Keratinocyte (primary cell): ENCODE data around the gene NHERF2. TPM values are rescaled to one million over a fixed set of nuclear protein-coding genes. Genes with fewer than 3 reads are reported as not detected.

ENCODE experiments used
- DNase-seq: peaks from one replicate; pipeline ENCODE4 v3.0.0-alpha.2; 2011; ENCODE audit warnings: low read depth, missing footprints, low spot score
- FAIRE-seq: peaks from 2 replicates; lab custom pipeline; 2011; peaks lifted over from hg19 to GRCh38; lab: Jason Lieb, UNC
- H2AFZ ChIP-seq: 2 replicates; pipeline ENCODE4 v1.6.0; 2012; ENCODE audit warnings: low read length, control low read depth, inconsistent platforms; ENCODE audit not compliant: control insufficient read depth
- H3K27ac ChIP-seq: 2 replicates; pipeline ENCODE4 v1.5.1; 2011; ENCODE audit warnings: low read length; ENCODE audit not compliant: control insufficient read depth, insufficient read depth
- H3K27me3 ChIP-seq: 3 replicates; pipeline ENCODE4 v1.6.0; 2011; ENCODE audit warnings: low read length; ENCODE audit not compliant: control insufficient read depth, insufficient read depth; ENCODE audit errors: extremely low read depth
- H3K36me3 ChIP-seq, 2 experiments: 2 replicates in 1 of 2; 3 replicates in 1 of 2; pipeline ENCODE4 v1.5.1; 2011; ENCODE audit warnings: low read length in 2 of 2, mild to moderate bottlenecking in 1 of 2; ENCODE audit not compliant: control insufficient read depth in 2 of 2, insufficient read depth in 2 of 2; ENCODE audit errors: extremely low read depth in 1 of 2
- H3K4me1 ChIP-seq: 3 replicates; pipeline ENCODE4 v1.5.1; 2011; ENCODE audit warnings: low read length; ENCODE audit not compliant: control insufficient read depth, insufficient read depth; ENCODE audit errors: extremely low read depth
- H3K4me2 ChIP-seq: 3 replicates; pipeline ENCODE4 v1.6.0; 2011; ENCODE audit warnings: low read depth, low read length; ENCODE audit not compliant: control insufficient read depth, insufficient read depth; ENCODE audit errors: extremely low read depth
- H3K4me3 ChIP-seq, 3 experiments: fragments of 200-600 bp in 1 of 3; sonication (generic) in 1 of 3; 2 replicates in 2 of 3; 3 replicates in 1 of 3; pipeline ENCODE4 v1.5.1; 2011 to 2016; ENCODE audit warnings: low read length in 3 of 3, mild to moderate bottlenecking in 3 of 3, control low read depth in 2 of 3, inconsistent platforms in 1 of 3, low read depth in 1 of 3, mixed read lengths in 1 of 3, mixed run types in 1 of 3, moderate library complexity in 1 of 3; ENCODE audit not compliant: control insufficient read depth in 2 of 3, insufficient read depth in 2 of 3; ENCODE audit errors: extremely low read depth in 1 of 3
- H3K79me2 ChIP-seq: 2 replicates; pipeline ENCODE4 v1.6.0; 2012; ENCODE audit warnings: low read length; ENCODE audit not compliant: control insufficient read depth, insufficient read depth
- H3K9ac ChIP-seq: 3 replicates; pipeline ENCODE4 v1.6.0; 2011; ENCODE audit warnings: low read length; ENCODE audit not compliant: control insufficient read depth, insufficient read depth; ENCODE audit errors: extremely low read depth
- H3K9me1 ChIP-seq: 3 replicates; pipeline ENCODE4 v1.6.0; 2011; ENCODE audit warnings: low read length; ENCODE audit not compliant: control insufficient read depth, insufficient read depth; ENCODE audit errors: extremely low read depth
- H3K9me3 ChIP-seq: 2 replicates; pipeline ENCODE4 v1.5.1; 2012; ENCODE audit warnings: low read depth, low read length; ENCODE audit not compliant: control insufficient read depth
- H4K20me1 ChIP-seq: 3 replicates; pipeline ENCODE4 v1.6.0; 2011; ENCODE audit warnings: low read length; ENCODE audit not compliant: control insufficient read depth, insufficient read depth; ENCODE audit errors: extremely low read depth
- CTCF ChIP-seq, 3 experiments: IDR thresholded peaks in 1 of 3; conservative IDR thresholded peaks in 1 of 3; optimal IDR thresholded peaks in 1 of 3; 2 replicates in 2 of 3; 3 replicates in 1 of 3; pipeline versions ENCODE3 to v1.5.1; 2011; ENCODE audit warnings: low read length in 3 of 3, mild to moderate bottlenecking in 3 of 3, moderate library complexity in 2 of 3, control low read depth in 1 of 3, inconsistent platforms in 1 of 3; ENCODE audit not compliant: insufficient read depth in 2 of 3; ENCODE audit errors: extremely low read depth in 1 of 3
- EZH2 ChIP-seq: IDR thresholded peaks from one replicate; pipeline ENCODE4 v1.6.1; 2012; ENCODE audit warnings: inconsistent platforms, mild to moderate bottlenecking, low read length, moderate library complexity
- dilution Hi-C: fragments of 300-500 bp; cut with MboI; formaldehyde crosslinking; loops from one replicate; pipeline ENCODE4 v1.7.0; 2020; ENCODE audit warnings: low sequenced_read_pairs; ENCODE audit not compliant: extremely low pct_ligation_motif_present
- polyA plus RNA-seq, 5 experiments: library from polyadenylated mRNA; depleted of rRNA in 3 of 5; stranded (reverse) in 3 of 5; stranded (forward) in 1 of 5; unstranded in 1 of 5; fragments of >200 nt; gene quantifications; 1 replicate in 1 of 5; 2 replicates in 3 of 5; 3 replicates in 1 of 5; pipeline versions ENCODE4 v1.2.1 to v1.2.3, GENCODE V29; 2011 to 2012; ENCODE audit warnings: missing spikeins in 2 of 5, low read depth in 1 of 5, low replicate concordance in 1 of 5
- small RNA-seq, 3 experiments: library from RNA; depleted of rRNA; stranded (forward); fragments of <200 nt; gene quantifications; one replicate each; pipeline ENCODE3, GENCODE V24; 2012; ENCODE audit warnings: low read depth in 3 of 3, low replicate concordance in 1 of 3; ENCODE audit not compliant: insufficient read length in 3 of 3

NHERF2 gene
- polyA plus RNA-seq, 1 donor (not counting 4 experiments of a cell fraction or from before 2014, with no cell fraction given), result 5.9 TPM

GRCh38 chr16:2086812-2087747, 60.4 kb downstream of the NHERF2 start:
- dilution Hi-C loops, result no loop called here
- Histone ChIP-seq H3K9me3 (no peaks in the 10 kb centered on the region), H3K27me3 (no peaks in the 10 kb centered on the region), H4K20me1 (peaks cover 19% of the 10 kb centered on the region), H3K79me2 (no peaks in the 10 kb centered on the region), H3K4me2 (no peak overlapping the region), H3K27ac (no peak overlapping the region), H3K9me1 (no peaks in the 10 kb centered on the region), H3K9ac (no peak overlapping the region), H2AFZ (no peak overlapping the region), H3K4me3 (no peak overlapping the region), H3K36me3 (peaks cover 23 to 40% of the 10 kb centered on the region in 2 experiments), H3K4me1 (peaks cover 23% of the 10 kb centered on the region)
- FAIRE-seq, result no peak
- no peak for TF ChIP-seq CTCF (optimal IDR thresholded peaks at IDR 0.05 in 1 of 3, IDR thresholded peaks at IDR 0.05 in 1 of 3, conservative IDR thresholded peaks at IDR 0.05 in 1 of 3; ENCODE audit: extremely low read depth in 1 of 3, insufficient read depth in 2 of 3, low read length in 3 of 3)
- TF ChIP-seq EZH2, result no peak
- no peak for DNase-seq

GRCh38 chr16:2087748-2088631, 61.3 kb downstream of the NHERF2 start:
- FAIRE-seq, result no peak

More at GRCh38 chr16:2087748-2088631, 61.3 kb downstream of the NHERF2 start:
- peaks cover 24 to 40% of the 10 kb centered on the region in 2 experiments for H3K36me3 ChIP-seq
- no peak overlapping the region for H2AFZ ChIP-seq
- H4K20me1 ChIP-seq, result peaks cover 19% of the 10 kb centered on the region
- peaks cover 29% of the 10 kb centered on the region for H3K4me1 ChIP-seq
- no peak overlapping the region for H3K9ac ChIP-seq
- H3K27me3 ChIP-seq, result no peaks in the 10 kb centered on the region
- H3K27ac ChIP-seq, result no peak overlapping the region
- H3K9me1 ChIP-seq, result no peaks in the 10 kb centered on the region
- dilution Hi-C loops, result no loop called here
- H3K4me2 ChIP-seq, result no peak overlapping the region
- no peaks in the 10 kb centered on the region for H3K79me2 ChIP-seq
- no peak overlapping the region for H3K4me3 ChIP-seq
- DNase-seq, result no peak
- no peaks in the 10 kb centered on the region for H3K9me3 ChIP-seq
- TF ChIP-seq CTCF (optimal IDR thresholded peaks at IDR 0.05 in 1 of 3, IDR thresholded peaks at IDR 0.05 in 1 of 3, conservative IDR thresholded peaks at IDR 0.05 in 1 of 3; ENCODE audit: extremely low read depth in 1 of 3, insufficient read depth in 2 of 3, low read length in 3 of 3), result no peak
- TF ChIP-seq EZH2, result no peak

Small RNA genes within 50 kb of the gene (small RNA-seq; reads per million reads assigned to genes)
- gene RN7SL219P, result 0 reads per million in 3 experiments

Other genes with a start within 250 kb of the NHERF2 start
- 9.5 to 18.3 TPM (median 12.2 TPM) in 3 replicates for gene SPSB3, start 244.3 kb upstream of the NHERF2 start, polyA plus RNA-seq
- gene NUBP2, start 243.9 kb upstream of the NHERF2 start, polyA plus RNA-seq, result 24.4 to 39.4 TPM (median 34.9 TPM) in 3 replicates
- not detected in 3 replicates for gene IGFALS, start 233.2 kb upstream of the NHERF2 start, polyA plus RNA-seq
- 17.7 to 31.2 TPM (median 22.2 TPM) in 3 replicates for gene HAGH, start 200.1 kb upstream of the NHERF2 start, polyA plus RNA-seq
- gene FAHD1, start 199.7 kb upstream of the NHERF2 start, polyA plus RNA-seq, result 29.4 to 59.5 TPM (median 36.8 TPM) in 3 replicates
- not detected in 3 replicates for gene MEIOB, start 154.7 kb upstream of the NHERF2 start, polyA plus RNA-seq
- 0.09 TPM in 1 of 3 replicates, not detected in the others for gene HS3ST6, start 108.5 kb upstream of the NHERF2 start, polyA plus RNA-seq
- 23.9 to 45.4 TPM (median 25.2 TPM) in 3 replicates for gene MSRB1, start 83.7 kb upstream of the NHERF2 start, polyA plus RNA-seq
- 0.34 to 0.38 TPM (median 0.37 TPM) in 3 replicates for gene RPL3L, start 72.2 kb upstream of the NHERF2 start, polyA plus RNA-seq
- gene NDUFB10, start 67.4 kb upstream of the NHERF2 start, polyA plus RNA-seq, result 97.9 to 161 TPM (median 107 TPM) in 3 replicates
- 2,750 to 6,036 TPM (median 3,573 TPM) in 3 replicates for gene RPS2, start 62.1 kb upstream of the NHERF2 start, polyA plus RNA-seq
- not detected in 3 replicates for gene RNF151, start 60.0 kb upstream of the NHERF2 start, polyA plus RNA-seq
- 27.8 to 45.1 TPM (median 40.1 TPM) in 3 replicates for gene TBL3, start 54.8 kb upstream of the NHERF2 start, polyA plus RNA-seq
- 0.38 to 1.1 TPM (median 0.54 TPM) in 3 replicates for gene NOXO1, start 45.4 kb upstream of the NHERF2 start, polyA plus RNA-seq
- 10.3 to 13.4 TPM (median 12.0 TPM) in 3 replicates for gene GFER, start 42.7 kb upstream of the NHERF2 start, polyA plus RNA-seq
- 0.12 to 0.30 TPM (median 0.28 TPM) in 3 replicates for gene SYNGR3, start 36.9 kb upstream of the NHERF2 start, polyA plus RNA-seq
- 18.0 to 35.5 TPM (median 24.0 TPM) in 3 replicates for gene ZNF598, start 17.1 kb upstream of the NHERF2 start, polyA plus RNA-seq
- gene NPW, start 7.1 kb upstream of the NHERF2 start, polyA plus RNA-seq, result 0.23 TPM in 1 of 3 replicates, not detected in the others
- gene NTHL1, start 20.9 kb downstream of the NHERF2 start, polyA plus RNA-seq, result 8.5 to 16.0 TPM (median 10.9 TPM) in 3 replicates
- gene TSC2, start 21.1 kb downstream of the NHERF2 start, polyA plus RNA-seq, result 22.6 to 28.8 TPM (median 23.3 TPM) in 3 replicates
- 10.6 to 22.9 TPM (median 16.4 TPM) in 3 replicates for gene PKD1, start 109.0 kb downstream of the NHERF2 start, polyA plus RNA-seq
- gene RAB26, start 121.7 kb downstream of the NHERF2 start, polyA plus RNA-seq, result 0.44 to 0.91 TPM (median 0.58 TPM) in 3 replicates
- 38.4 to 52.1 TPM (median 45.9 TPM) in 3 replicates for gene TRAF7, start 128.9 kb downstream of the NHERF2 start, polyA plus RNA-seq
- 0.01 to 0.45 TPM (median 0.04 TPM) in 3 replicates for gene CASKIN1, start 169.7 kb downstream of the NHERF2 start, polyA plus RNA-seq
- gene MLST8, start 178.6 kb downstream of the NHERF2 start, polyA plus RNA-seq, result 35.7 to 68.9 TPM (median 54.7 TPM) in 3 replicates
- gene BRICD5, start 184.0 kb downstream of the NHERF2 start, polyA plus RNA-seq, result 1.8 to 5.9 TPM (median 3.5 TPM) in 3 replicates
- 10.3 to 18.0 TPM (median 10.4 TPM) in 3 replicates for gene PGP, start 187.9 kb downstream of the NHERF2 start, polyA plus RNA-seq
- 10.5 to 24.7 TPM (median 11.1 TPM) in 3 replicates for gene E4F1, start 196.7 kb downstream of the NHERF2 start, polyA plus RNA-seq
- gene DNASE1L2, start 209.5 kb downstream of the NHERF2 start, polyA plus RNA-seq, result 0.31 to 1.1 TPM (median 0.41 TPM) in 3 replicates
- gene ECI1, start 224.7 kb downstream of the NHERF2 start, polyA plus RNA-seq, result 19.7 to 32.0 TPM (median 24.2 TPM) in 3 replicates
- 79.2 to 226 TPM (median 89.4 TPM) in 3 replicates for gene RNPS1, start 241.2 kb downstream of the NHERF2 start, polyA plus RNA-seq